ENCODE results near the gene PPP1R8.

DNA sequence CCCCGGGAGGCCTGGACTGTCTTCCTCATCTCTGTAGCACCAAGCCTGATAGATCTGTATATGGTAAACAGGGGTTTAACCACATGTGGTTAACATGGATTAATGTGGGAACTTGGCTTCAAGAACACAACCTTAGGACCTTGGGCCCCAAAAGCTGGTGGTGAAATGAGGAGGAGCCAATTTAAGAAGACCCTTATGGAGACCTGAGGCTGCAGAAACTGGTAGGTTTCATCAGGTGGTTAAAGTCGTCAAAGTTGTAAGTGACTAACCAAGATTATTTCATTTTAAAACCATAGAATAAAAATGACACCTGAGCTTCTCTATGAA lies 55.7 kb downstream of the PPP1R8 start:
- TF ChIP-seq, protein P1, sequence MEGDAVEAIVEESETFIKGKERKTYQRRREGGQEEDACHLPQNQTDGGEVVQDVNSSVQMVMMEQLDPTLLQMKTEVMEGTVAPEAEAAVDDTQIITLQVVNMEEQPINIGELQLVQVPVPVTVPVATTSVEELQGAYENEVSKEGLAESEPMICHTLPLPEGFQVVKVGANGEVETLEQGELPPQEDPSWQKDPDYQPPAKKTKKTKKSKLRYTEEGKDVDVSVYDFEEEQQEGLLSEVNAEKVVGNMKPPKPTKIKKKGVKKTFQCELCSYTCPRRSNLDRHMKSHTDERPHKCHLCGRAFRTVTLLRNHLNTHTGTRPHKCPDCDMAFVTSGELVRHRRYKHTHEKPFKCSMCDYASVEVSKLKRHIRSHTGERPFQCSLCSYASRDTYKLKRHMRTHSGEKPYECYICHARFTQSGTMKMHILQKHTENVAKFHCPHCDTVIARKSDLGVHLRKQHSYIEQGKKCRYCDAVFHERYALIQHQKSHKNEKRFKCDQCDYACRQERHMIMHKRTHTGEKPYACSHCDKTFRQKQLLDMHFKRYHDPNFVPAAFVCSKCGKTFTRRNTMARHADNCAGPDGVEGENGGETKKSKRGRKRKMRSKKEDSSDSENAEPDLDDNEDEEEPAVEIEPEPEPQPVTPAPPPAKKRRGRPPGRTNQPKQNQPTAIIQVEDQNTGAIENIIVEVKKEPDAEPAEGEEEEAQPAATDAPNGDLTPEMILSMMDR (conservative IDR thresholded peaks at IDR 0.05) = no peak
- no peak for TF ChIP-seq ZFX (IDR thresholded peaks at IDR 0.05)
